Measurements from ENCODE around the gene UBA52. TPM values are rescaled to one million over a fixed set of nuclear protein-coding genes. Genes with fewer than 3 reads are reported as not detected.

Gene UBA52
- total and polyA plus RNA-seq, 7 experiments from 2014 or later, result 1,563 to 2,429 (median 2,196) TPM

DNA sequence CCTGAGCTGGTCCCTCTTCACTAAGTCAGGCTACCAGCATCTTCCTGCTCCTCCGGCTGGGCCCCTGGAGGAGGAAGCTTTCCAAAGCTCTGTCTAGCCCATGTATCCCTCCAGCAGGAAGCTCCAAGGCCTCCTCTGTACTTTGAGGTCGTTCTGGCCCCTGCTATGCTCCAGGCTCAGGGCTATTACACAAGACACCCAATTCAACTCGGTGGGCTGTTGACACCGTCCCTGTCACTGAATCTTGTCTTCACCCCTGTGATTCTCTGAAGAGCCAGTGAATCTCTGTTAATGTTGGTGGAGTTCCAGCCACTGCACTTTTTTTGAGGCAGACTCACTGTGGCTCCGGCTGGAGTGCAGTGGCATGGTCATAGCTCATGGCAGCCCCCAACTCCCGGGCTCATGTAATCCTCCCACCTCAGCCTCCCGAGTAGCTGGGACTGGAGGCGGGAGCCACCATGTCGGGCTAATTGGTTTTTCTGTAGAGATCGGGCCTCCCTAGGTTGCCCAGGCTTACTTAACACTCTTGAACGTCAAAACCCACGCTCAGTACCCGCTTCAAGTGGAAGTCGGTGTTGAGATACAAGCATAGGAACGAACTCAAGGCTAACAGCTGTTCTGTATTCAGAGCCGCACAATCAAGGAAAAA, 16.4 kb downstream of the UBA52 start:
- ChIA-PET POLR2A (interaction anchor here (1.2 to 2.9 kb wide), 12 partner anchors 12 to 332 kb away, joined by 3 to 47 read pairs (median 10); partner anchors contain the start of genes COPE, DDX49, ELL and FKBP8), CTCF (interaction anchor here (0.7 to 2.2 kb wide), 9 partner anchors 15 to 325 kb away, joined by 3 to 10 read pairs (median 4); partner anchors contain the start of gene KXD1)
- Histone ChIP-seq H3K9me3 (ENCODE audit: control insufficient read depth in 2 of 3, low read length in 3 of 3) (no peaks in the 10 kb centered on the region), H3K27me3 (ENCODE audit: control insufficient read depth in 2 of 2, insufficient read depth in 2 of 2, low read length in 2 of 2) (no peaks in the 10 kb centered on the region), H3K27ac (ENCODE audit: low read depth, low read length) (peak overlapping the region; percentile 88), H3K36me3 (ENCODE audit: control insufficient read depth in 2 of 3, insufficient read depth in 3 of 3, low read length in 3 of 3) (peaks cover 0 to 7% (median 0%) of the 10 kb centered on the region in 3 experiments), H3K4me3 (ENCODE audit: low read length) (peak overlapping the region; percentile 72), H3K4me1 (ENCODE audit: control insufficient read depth in 2 of 2, insufficient read depth in 2 of 2, low read length in 2 of 2) (peaks cover 18 to 33% of the 10 kb centered on the region in 2 donors)
- Mint-ChIP-seq H3K36me3 (peaks cover 0 to 18% (median 0%) of the 10 kb centered on the region in 5 donors), H3K9me3 (peaks cover 0 to 2% (median 0%) of the 10 kb centered on the region in 11 donors), H3K4me1 (peaks cover 20 to 52% (median 38%) of the 10 kb centered on the region in 7 donors), H3K27me3 (no peaks in the 10 kb centered on the region), H3K4me3 (peak overlapping the region; percentile 80 to 95 (median 92)), H3K27ac (peak overlapping the region; percentile 89 to 96 (median 93))
- intact Hi-C loops (cut with micrococcal nuclease), result loop anchor here (1.0 to 10.0 kb wide), 8 partner anchors 17 to 331 kb away; partner anchors contain the start of genes UBA52 (in 2 of the 2), COPE (in 1 of the 2), CRTC1 (in 1 of the 2) and DDX49 (in 1 of the 2)
- DNase-seq (no peak), ATAC-seq (peak; percentile 2)

GRCh38 chr19:18588611-18589379, 17.1 kb downstream of the UBA52 start, which contains the start of gene REX1BD:
TSS of gene REX1BD (plus strand) at chr19:18588798. CDS start at chr19:18588802, 4 bp downstream.
- H3K4me3 Mint-ChIP-seq, result peak within 1 kb of the TSS; percentile 80 to 95 (median 92)
- intact Hi-C loops (cut with micrococcal nuclease), result loop anchor here (1.0 to 10.0 kb wide), 16 partner anchors 17 to 331 kb away; partner anchors contain the start of genes COPE (in 2 of the 2), CRTC1 (in 2 of the 2), DDX49 (in 2 of the 2) and ELL (in 2 of the 2)
- H3K4me1 ChIP-seq (ENCODE audit: control insufficient read depth in 2 of 2, insufficient read depth in 2 of 2, low read length in 2 of 2), result peaks cover 18 to 33% of the 10 kb centered on the region in 2 donors
- peaks cover 0 to 2% (median 0%) of the 10 kb centered on the region in 11 donors for H3K9me3 Mint-ChIP-seq
- H3K9me3 ChIP-seq (ENCODE audit: control insufficient read depth in 2 of 3, low read length in 3 of 3), result no peaks in the 10 kb centered on the region
- peak; percentile 77 to 92 (median 89) for DNase-seq
- H3K4me1 Mint-ChIP-seq, result peaks cover 20 to 56% (median 42%) of the 10 kb centered on the region in 7 donors
- peaks cover 0 to 7% (median 0%) of the 10 kb centered on the region in 3 experiments for H3K36me3 ChIP-seq (ENCODE audit: control insufficient read depth in 2 of 3, insufficient read depth in 3 of 3, low read length in 3 of 3)
- CTCF ChIA-PET, result interaction anchor here (0.7 to 2.2 kb wide), 12 partner anchors 16 to 324 kb away, joined by 3 to 10 read pairs (median 4); partner anchors contain the start of genes KXD1 and UBA52
- H3K4me3 ChIP-seq (ENCODE audit: low read length), result peak within 1 kb of the TSS; percentile 72
- peak within 1 kb of the TSS; percentile 89 to 96 (median 93) for H3K27ac Mint-ChIP-seq
- ATAC-seq, result peak; percentile 89
- POLR2A ChIA-PET, result interaction anchor here (0.6 to 2.9 kb wide), 18 partner anchors 13 to 332 kb away, joined by 3 to 47 read pairs (median 6); partner anchors contain the start of genes COPE, DDX49, ELL and FKBP8
- H3K36me3 Mint-ChIP-seq, result peaks cover 0 to 18% (median 0%) of the 10 kb centered on the region in 5 donors
- H3K27ac ChIP-seq (ENCODE audit: low read depth, low read length), result peak within 1 kb of the TSS; percentile 88
- peaks cover 0 to 3% (median 0%) of the 10 kb centered on the region in 5 donors for H3K27me3 Mint-ChIP-seq
- no peaks in the 10 kb centered on the region for H3K27me3 ChIP-seq (ENCODE audit: control insufficient read depth in 2 of 2, insufficient read depth in 2 of 2, low read length in 2 of 2)

DNA sequence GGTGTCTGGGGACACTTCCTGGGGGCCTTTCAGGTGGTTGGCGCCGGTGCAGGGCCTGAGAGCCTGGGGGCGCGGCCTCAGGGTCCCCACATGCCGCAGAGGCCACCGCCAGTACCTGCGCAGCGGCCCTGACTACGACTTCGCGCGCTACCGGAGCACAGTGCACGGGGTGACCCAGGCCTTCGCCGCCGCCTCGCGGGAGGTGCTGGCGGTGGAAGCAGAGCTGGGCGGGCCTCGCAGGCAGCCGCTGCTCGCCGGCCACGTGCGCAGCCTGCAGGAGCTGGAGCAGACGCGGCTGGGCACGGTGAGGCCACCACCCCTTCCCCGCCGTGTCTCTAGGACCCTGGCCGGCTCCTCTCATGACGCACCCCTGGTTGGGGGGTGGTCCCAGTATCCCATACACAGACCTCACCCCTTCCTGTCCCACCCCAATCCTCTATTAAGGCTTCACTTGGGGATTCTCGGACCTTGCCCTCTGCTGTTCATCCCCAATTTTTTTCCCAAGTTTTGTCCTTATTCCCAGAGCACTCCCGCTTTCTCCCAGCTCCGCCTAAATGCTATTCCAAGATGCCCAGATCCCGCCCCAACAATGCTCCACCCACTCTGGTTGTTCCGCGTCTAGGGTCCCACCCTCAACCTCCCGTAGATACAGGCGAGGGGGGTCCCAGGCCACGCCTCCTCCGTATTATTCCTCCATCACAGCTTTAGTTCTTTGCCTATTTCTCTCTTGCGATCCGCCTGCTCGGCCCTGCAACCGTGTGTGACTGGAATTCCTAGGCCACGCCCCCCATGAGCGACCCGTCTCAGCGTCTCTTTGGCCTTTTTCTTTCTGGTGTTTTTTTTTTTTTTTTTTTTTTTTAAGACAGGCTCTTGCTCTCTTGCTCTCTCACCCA, 18.0 kb downstream of the UBA52 start:
- peak overlapping the region; percentile 79 to 94 (median 90) for H3K4me3 Mint-ChIP-seq
- intact Hi-C loops (cut with micrococcal nuclease), result loop anchor here (1.0 to 10.0 kb wide), 15 partner anchors 32 to 330 kb away; partner anchors contain the start of genes COPE (in 2 of the 2), CRTC1 (in 2 of the 2), DDX49 (in 2 of the 2) and KXD1 (in 2 of the 2)
- H3K36me3 ChIP-seq (ENCODE audit: control insufficient read depth in 2 of 3, insufficient read depth in 3 of 3, low read length in 3 of 3), result peaks cover 0 to 7% (median 0%) of the 10 kb centered on the region in 3 experiments
- H3K36me3 Mint-ChIP-seq, result peaks cover 0 to 15% (median 0%) of the 10 kb centered on the region in 5 donors
- H3K27ac ChIP-seq (ENCODE audit: low read depth, low read length), result peak overlapping the region; percentile 88
- no peaks in the 10 kb centered on the region for H3K27me3 ChIP-seq (ENCODE audit: control insufficient read depth in 2 of 2, insufficient read depth in 2 of 2, low read length in 2 of 2)
- ChIA-PET POLR2A (interaction anchor here (0.6 to 2.9 kb wide), 19 partner anchors 13 to 331 kb away, joined by 3 to 47 read pairs (median 4); partner anchors contain the start of genes COPE, DDX49, ELL and FKBP8), CTCF (interaction anchor here (0.8 to 2.2 kb wide), 9 partner anchors 17 to 260 kb away, joined by 3 to 10 read pairs (median 4); partner anchors contain the start of gene UBA52)
- peak overlapping the region; percentile 72 for H3K4me3 ChIP-seq (ENCODE audit: low read length)
- peak overlapping the region; percentile 87 to 98 (median 92) for H3K27ac Mint-ChIP-seq
- DNase-seq (peak in 3 of 9 donors; percentile 33 to 75 (median 60)), ATAC-seq (peak; percentile 68)
- H3K4me1 Mint-ChIP-seq, result peaks cover 22 to 57% (median 43%) of the 10 kb centered on the region in 7 donors
- H3K9me3 Mint-ChIP-seq, result peaks cover 0 to 2% (median 0%) of the 10 kb centered on the region in 11 donors
- peaks cover 0 to 4% (median 0%) of the 10 kb centered on the region in 5 donors for H3K27me3 Mint-ChIP-seq
- H3K4me1 ChIP-seq (ENCODE audit: control insufficient read depth in 2 of 2, insufficient read depth in 2 of 2, low read length in 2 of 2), result peaks cover 21 to 40% of the 10 kb centered on the region in 2 donors
- no peaks in the 10 kb centered on the region for H3K9me3 ChIP-seq (ENCODE audit: control insufficient read depth in 2 of 3, low read length in 3 of 3)

GRCh38 chr19:18590273-18591272, 18.9 kb downstream of the UBA52 start:
- peaks cover 0 to 12% (median 0%) of the 10 kb centered on the region in 5 donors for H3K36me3 Mint-ChIP-seq
- peak overlapping the region; percentile 88 for H3K27ac ChIP-seq (ENCODE audit: low read depth, low read length)
- no peaks in the 10 kb centered on the region for H3K27me3 ChIP-seq (ENCODE audit: control insufficient read depth in 2 of 2, insufficient read depth in 2 of 2, low read length in 2 of 2)
- H3K36me3 ChIP-seq (ENCODE audit: control insufficient read depth in 2 of 3, insufficient read depth in 3 of 3, low read length in 3 of 3), result peaks cover 0 to 7% (median 0%) of the 10 kb centered on the region in 3 experiments
- no peaks in the 10 kb centered on the region for H3K9me3 ChIP-seq (ENCODE audit: control insufficient read depth in 2 of 3, low read length in 3 of 3)
- ChIA-PET POLR2A (interaction anchor here (0.7 to 2.9 kb wide), 4 partner anchors 19 to 309 kb away, joined by 3 to 29 read pairs (median 4); partner anchors contain the start of genes ELL, JUND and UBA52), CTCF (interaction anchor here (2.2 kb wide), 1 partner anchor 71 kb away, joined by 10 read pairs; no protein-coding TSS in a partner anchor)
- peak overlapping the region; percentile 67 to 98 (median 91) for H3K27ac Mint-ChIP-seq
- H3K4me3 Mint-ChIP-seq, result peak overlapping the region; percentile 71 to 94 (median 89)
- H3K9me3 Mint-ChIP-seq, result peaks cover 0 to 2% (median 0%) of the 10 kb centered on the region in 11 donors
- DNase-seq (peak in 4 of 9 donors; percentile 21 to 43 (median 34)), ATAC-seq (no peak)
- peaks cover 21 to 60% (median 45%) of the 10 kb centered on the region in 7 donors for H3K4me1 Mint-ChIP-seq
- peaks cover 0 to 10% (median 0%) of the 10 kb centered on the region in 5 donors for H3K27me3 Mint-ChIP-seq
- intact Hi-C loops (cut with micrococcal nuclease), result no loop called here
- H3K4me3 ChIP-seq (ENCODE audit: low read length), result no peak overlapping the region
- H3K4me1 ChIP-seq (ENCODE audit: control insufficient read depth in 2 of 2, insufficient read depth in 2 of 2, low read length in 2 of 2), result peaks cover 25 to 40% of the 10 kb centered on the region in 2 donors
